ENCODE data around the gene FOXK1. TPM values are rescaled to one million over a fixed set of nuclear protein-coding genes. Genes with fewer than 3 reads are reported as not detected.
"Not testable (repeated sequence)": the region's sequence is repeated elsewhere in the genome, so short reads cannot be mapped to it uniquely, and the experiment has no call there.

Gene FOXK1
- total RNA-seq, 1 donor from 2014 or later, result 17.6 TPM

- FAIRE-seq (no peak), DNase-seq (ENCODE audit: low read depth) (no peak)
- TF ChIP-seq CTCF (IDR thresholded peaks at IDR 0.05; ENCODE audit: insufficient read depth, low read length, severe bottlenecking), result no peak
- no peaks in the 10 kb centered on the region for H3K27me3 ChIP-seq (ENCODE audit: control insufficient read depth, insufficient read depth, low read length)
- H3K4me3 ChIP-seq (ENCODE audit: low read depth, low read length), result no peak overlapping the region
- no peaks in the 10 kb centered on the region for H3K36me3 ChIP-seq (ENCODE audit: control insufficient read depth, insufficient read depth, low read length)
These were observed 116.7 kb downstream of the FOXK1 start for GRCh38 chr7:4798706-4799235.

DNA sequence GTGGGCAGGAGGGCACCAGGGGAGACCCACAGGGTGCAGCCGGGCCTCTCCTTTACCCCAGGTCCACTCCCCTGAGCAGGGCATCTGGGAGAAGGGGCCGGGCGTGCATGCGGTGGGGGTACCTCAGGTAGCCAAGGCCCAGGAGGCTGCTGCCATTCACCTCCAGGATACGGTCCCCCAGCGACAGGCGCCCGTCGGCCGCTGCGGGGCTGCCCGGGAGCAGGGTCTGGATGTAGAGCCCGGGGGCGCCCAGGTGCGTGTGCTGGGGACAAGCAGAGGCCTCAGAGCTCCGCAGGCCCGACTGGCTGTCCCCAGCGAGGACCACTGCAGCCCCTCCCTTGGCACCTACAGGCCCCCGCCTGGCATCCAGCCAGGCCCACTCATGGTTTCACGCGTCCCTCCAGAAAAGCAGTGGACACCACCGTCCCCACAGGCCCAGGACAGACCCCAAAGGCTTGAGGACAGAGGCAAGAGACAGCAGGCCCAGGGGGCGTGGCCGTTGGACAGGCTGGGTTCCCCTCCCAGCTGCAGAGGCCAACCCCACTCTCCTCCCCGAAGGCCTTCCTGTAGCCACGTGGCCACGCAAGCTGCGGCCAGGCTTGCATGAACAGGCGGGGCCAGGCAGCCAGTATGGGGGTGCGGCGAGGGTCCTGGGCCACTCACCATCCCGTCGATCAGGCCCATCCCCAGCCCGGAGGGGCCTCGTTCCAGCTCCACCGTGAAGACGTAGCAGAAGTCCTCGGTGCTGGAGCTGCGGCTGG lies 117.6 kb downstream of the FOXK1 start:
- H3K27me3 ChIP-seq (ENCODE audit: control insufficient read depth, insufficient read depth, low read length), result no peaks in the 10 kb centered on the region
- H3K36me3 ChIP-seq (ENCODE audit: control insufficient read depth, insufficient read depth, low read length), result no peaks in the 10 kb centered on the region
- DNase-seq (ENCODE audit: low read depth) (no peak), FAIRE-seq (no peak)
- TF ChIP-seq CTCF (IDR thresholded peaks at IDR 0.05; ENCODE audit: insufficient read depth, low read length, severe bottlenecking), result no peak
- no peak overlapping the region for H3K4me3 ChIP-seq (ENCODE audit: low read depth, low read length)

- DNase-seq (ENCODE audit: low read depth) (no peak), FAIRE-seq (no peak)
- no peaks in the 10 kb centered on the region for H3K36me3 ChIP-seq (ENCODE audit: control insufficient read depth, insufficient read depth, low read length)
- H3K27me3 ChIP-seq (ENCODE audit: control insufficient read depth, insufficient read depth, low read length), result no peaks in the 10 kb centered on the region
- TF ChIP-seq CTCF (IDR thresholded peaks at IDR 0.05; ENCODE audit: insufficient read depth, low read length, severe bottlenecking), result no peak
- no peak overlapping the region for H3K4me3 ChIP-seq (ENCODE audit: low read depth, low read length)
These were observed 118.4 kb downstream of the FOXK1 start for GRCh38 chr7:4800487-4800886.

DNA sequence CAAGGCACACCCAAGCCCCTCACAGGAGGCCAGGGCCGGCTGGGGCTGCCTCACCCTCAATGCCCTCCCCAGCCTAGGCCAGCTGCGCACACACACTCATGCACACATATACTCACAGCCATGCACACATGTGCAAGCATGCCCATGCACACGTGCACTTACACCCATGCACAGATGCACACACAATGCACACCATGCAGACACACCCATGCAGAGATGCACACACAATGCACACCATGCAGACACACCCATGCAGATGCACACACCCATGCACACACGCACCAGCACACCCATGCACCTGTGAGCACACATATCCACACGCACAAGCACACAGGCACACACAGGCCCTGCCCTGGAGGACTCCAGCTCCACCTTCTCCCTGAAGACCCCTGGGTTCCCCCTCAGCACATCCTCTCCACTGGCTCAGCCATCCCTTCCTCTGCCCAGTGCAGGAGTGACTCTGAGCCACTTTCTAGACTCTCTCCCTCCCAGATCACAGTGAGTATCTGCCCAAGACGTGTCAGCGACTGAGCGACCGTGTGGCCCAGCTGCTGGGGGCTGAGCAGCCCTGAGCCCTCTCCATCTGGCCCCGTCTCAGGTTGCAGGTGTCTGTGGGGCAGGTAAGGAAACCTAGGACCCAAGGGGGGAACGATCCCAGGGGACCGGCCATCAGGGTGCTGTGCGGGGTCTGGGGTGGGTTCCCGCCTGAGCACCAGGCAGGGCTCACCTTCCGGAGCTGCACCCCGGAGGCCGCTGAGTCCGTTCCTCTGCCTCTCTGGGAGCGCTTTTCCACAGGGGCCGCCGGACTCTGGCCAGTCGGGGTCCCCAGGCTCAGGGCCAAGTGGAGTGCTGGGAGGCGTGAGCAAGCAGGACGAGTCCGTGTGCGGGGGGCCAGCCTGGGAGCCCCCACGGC lies 119.1 kb downstream of the FOXK1 start:
- peak; percentile 85 for FAIRE-seq
- no peak for TF ChIP-seq CTCF (IDR thresholded peaks at IDR 0.05; ENCODE audit: insufficient read depth, low read length, severe bottlenecking)
- Histone ChIP-seq H3K36me3 (ENCODE audit: control insufficient read depth, insufficient read depth, low read length) (no peaks in the 10 kb centered on the region), H3K27me3 (ENCODE audit: control insufficient read depth, insufficient read depth, low read length) (no peaks in the 10 kb centered on the region), H3K4me3 (ENCODE audit: low read depth, low read length) (no peak overlapping the region)
- no peak for DNase-seq (ENCODE audit: low read depth)

GRCh38 chr7:4801839-4802231 lies 119.7 kb downstream of the FOXK1 start:
- no peak for FAIRE-seq
- TF ChIP-seq CTCF (IDR thresholded peaks at IDR 0.05; ENCODE audit: insufficient read depth, low read length, severe bottlenecking), result no peak
- Histone ChIP-seq H3K27me3 (ENCODE audit: control insufficient read depth, insufficient read depth, low read length) (no peaks in the 10 kb centered on the region), H3K4me3 (ENCODE audit: low read depth, low read length) (no peak overlapping the region), H3K36me3 (ENCODE audit: control insufficient read depth, insufficient read depth, low read length) (no peaks in the 10 kb centered on the region)
- no peak for DNase-seq (ENCODE audit: low read depth)

DNA sequence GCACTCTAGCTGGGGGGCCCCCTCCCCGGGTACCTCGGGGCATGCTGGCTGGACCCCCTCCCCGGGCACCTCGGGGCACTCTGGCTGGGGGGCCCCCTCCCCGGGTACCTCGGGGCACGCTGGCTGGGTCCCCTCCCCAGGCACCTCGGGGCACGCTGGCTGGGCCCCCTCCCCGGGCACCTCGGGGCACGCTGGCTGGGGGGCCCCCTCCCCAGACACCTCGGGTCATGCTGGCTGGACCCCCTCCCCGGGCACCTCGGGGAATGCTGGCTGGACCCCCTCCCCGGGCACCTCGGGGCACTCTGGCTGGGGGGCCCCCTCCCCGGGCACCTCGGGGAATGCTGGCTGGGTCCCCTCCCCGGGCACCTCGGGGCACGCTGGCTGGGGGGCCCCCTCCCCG lies 120.5 kb downstream of the FOXK1 start:
- H3K36me3 ChIP-seq (ENCODE audit: control insufficient read depth, insufficient read depth, low read length); H3K27me3 ChIP-seq (ENCODE audit: control insufficient read depth, insufficient read depth, low read length); FAIRE-seq; DNase-seq (ENCODE audit: low read depth); H3K4me3 ChIP-seq (ENCODE audit: low read depth, low read length): not testable (repeated sequence)

Data from bronchial epithelial cell (primary cell).